ENCODE measurements around the gene ABHD5. TPM values are rescaled to one million over a fixed set of nuclear protein-coding genes. Genes with fewer than 3 reads are reported as not detected.
A peak's percentile ranks its signal among the peaks of the same experiment; 100 is the strongest.

ABHD5 gene
- total RNA-seq: 59.2 TPM
- long read RNA-seq, full-length matches to known transcripts: 36 of 49 reads
- long read RNA-seq, partial matches to known transcripts: 4 of 49 reads
- long read RNA-seq, other reads (novel, unspliced or antisense): 9 of 49 reads

GRCh38 chr3:43690400-43691119, at the start of gene ABHD5:
Gene ABHD5 (plus strand): TSS chr3:43690938. CDS start chr3:43690993, 55 bp downstream.
- peak within 1 kb of the TSS; percentile 86 for H3K4me3 ChIP-seq
- H3K27me3 ChIP-seq (ENCODE audit: low read depth): no peaks in the 10 kb centered on the region
- intact Hi-C loops (cut with DNase I): no loop called here
- TF ChIP-seq CTCF (IDR thresholded peaks at IDR 0.05): peak; percentile 15
- DNase-seq (peak; percentile 95), ATAC-seq (peak; percentile 95 to 97)
- H3K27ac ChIP-seq: peak within 1 kb of the TSS; percentile 96
- H3K4me1 ChIP-seq: peaks cover 43% of the 10 kb centered on the region
- H3K36me3 ChIP-seq: no peaks in the 10 kb centered on the region
- H3K9me3 ChIP-seq: no peaks in the 10 kb centered on the region

GRCh38 chr3:43641306-43642114, 49.2 kb upstream of the ABHD5 start:
- H3K27me3 ChIP-seq (ENCODE audit: low read depth): no peaks in the 10 kb centered on the region
- DNase-seq: no peak
- H3K27ac ChIP-seq: no peak overlapping the region
- ATAC-seq: no peak
- no peak overlapping the region for H3K4me3 ChIP-seq
- TF ChIP-seq CTCF (IDR thresholded peaks at IDR 0.05): no peak
- no peaks in the 10 kb centered on the region for H3K36me3 ChIP-seq
- peaks cover 9% of the 10 kb centered on the region for H3K4me1 ChIP-seq
- no peaks in the 10 kb centered on the region for H3K9me3 ChIP-seq
- intact Hi-C loops (cut with DNase I): no loop called here

GRCh38 chr3:43644443-43644842, 46.3 kb upstream of the ABHD5 start:
- peaks cover 9% of the 10 kb centered on the region for H3K4me1 ChIP-seq
- no peaks in the 10 kb centered on the region for H3K9me3 ChIP-seq
- intact Hi-C loops (cut with DNase I): no loop called here
- no peaks in the 10 kb centered on the region for H3K36me3 ChIP-seq
- no peak for TF ChIP-seq CTCF (IDR thresholded peaks at IDR 0.05)
- H3K27me3 ChIP-seq (ENCODE audit: low read depth): no peaks in the 10 kb centered on the region
- H3K27ac ChIP-seq: no peak overlapping the region
- ATAC-seq (no peak), DNase-seq (no peak)
- no peak overlapping the region for H3K4me3 ChIP-seq

GRCh38 chr3:43647331-43648166, 43.2 kb upstream of the ABHD5 start:
- Histone ChIP-seq H3K4me3 (no peak overlapping the region), H3K9me3 (no peaks in the 10 kb centered on the region), H3K27ac (no peak overlapping the region), H3K36me3 (no peaks in the 10 kb centered on the region), H3K27me3 (ENCODE audit: low read depth) (no peaks in the 10 kb centered on the region), H3K4me1 (no peaks in the 10 kb centered on the region)
- intact Hi-C loops (cut with DNase I): no loop called here
- no peak for DNase-seq
- no peak for ATAC-seq
- no peak for TF ChIP-seq CTCF (IDR thresholded peaks at IDR 0.05)

- no peak for DNase-seq
- no peak overlapping the region for H3K27ac ChIP-seq
- no peaks in the 10 kb centered on the region for H3K9me3 ChIP-seq
- no peaks in the 10 kb centered on the region for H3K36me3 ChIP-seq
- intact Hi-C loops (cut with DNase I): no loop called here
- TF ChIP-seq CTCF (IDR thresholded peaks at IDR 0.05): no peak
- ATAC-seq: no peak
- H3K4me1 ChIP-seq: no peaks in the 10 kb centered on the region
- no peak overlapping the region for H3K4me3 ChIP-seq
- no peaks in the 10 kb centered on the region for H3K27me3 ChIP-seq (ENCODE audit: low read depth)
Measured at GRCh38 chr3:43648957-43649356, 41.8 kb upstream of the ABHD5 start.
